Gastroesophageal sphincter (tissue), 3 donors: Measurements from ENCODE around the gene EDAR.

Experiments
- CTCF ChIP-seq, 4 experiments: fragments of 200-600 bp in 2 of 4; fragments of 450-650 bp in 2 of 4; sonication (generic) in 1 of 4; IDR thresholded peaks; one replicate each; pipeline ENCODE4 v1.5.1; 2017 to 2019; ENCODE audit warnings: antibody characterized with exemption in 4 of 4, mild to moderate bottlenecking in 2 of 4, moderate library complexity in 2 of 4
- POLR2A ChIP-seq, 2 donors: fragments of 450-650 bp; IDR thresholded peaks; one replicate each; pipeline ENCODE4 v1.6.1; 2017; ENCODE audit warnings: antibody characterized with exemption in 2 of 2, mild to moderate bottlenecking in 2 of 2, moderate library complexity in 1 of 2
- POLR2AphosphoS5 ChIP-seq: sonication (generic); formaldehyde crosslinking; IDR thresholded peaks from one replicate; pipeline ENCODE4 v1.6.1; 2017; ENCODE audit warnings: antibody characterized with exemption

GRCh38 chr2:108917526-108917925 lies 71.5 kb downstream of the EDAR start:
- TF ChIP-seq CTCF (IDR thresholded peaks at IDR 0.05) (no peak), POLR2A (IDR thresholded peaks at IDR 0.05) (no peak), POLR2AphosphoS5 (no peak)
